Activated naive CD8-positive, alpha-beta T cell treated with anti-CD3 and anti-CD28 coated beads, Interleukin-2, amount 10 ng/mL, durations not matched to agents 7 days and 5 days (primary cell): Measurements from ENCODE around the gene RPS29. TPM values are rescaled to one million over a fixed set of nuclear protein-coding genes. Genes with fewer than 3 reads are reported as not detected.
"Not testable (repeated sequence)": the region's sequence is repeated elsewhere in the genome, so short reads cannot be mapped to it uniquely, and the experiment has no call there.

Source experiments
- ATAC-seq: fragments of 150-1000 bp; cut with Tn5 transposase; one replicate; pipeline ENCODE4 v1.10.0; 2021; ENCODE audit warnings: low read depth, moderate library complexity
- POLR2A ChIA-PET: fragments of 350-600 bp; sonication (Branson Sonifier 250); formaldehyde crosslinking; loops from one replicate; lab custom pipeline; 2021; ENCODE audit warnings: antibody characterized with exemption; lab: Charles Lee
- DNase-seq: peaks from one replicate; pipeline ENCODE4 v3.0.0; 2021
- H3K27ac Mint-ChIP-seq: one replicate; pipeline ENCODE4 v1.8.0; 2022; ENCODE audit warnings: mild to moderate bottlenecking, mixed read lengths
- H3K27me3 Mint-ChIP-seq: one replicate; pipeline ENCODE4 v1.8.0; 2022; ENCODE audit warnings: mild to moderate bottlenecking, moderate library complexity, mixed read lengths
- H3K36me3 Mint-ChIP-seq: one replicate; pipeline ENCODE4 v1.8.0; 2021; ENCODE audit warnings: mild to moderate bottlenecking, mixed read lengths
- H3K4me1 Mint-ChIP-seq: one replicate; pipeline ENCODE4 v1.8.0; 2021; ENCODE audit warnings: mixed read lengths
- H3K4me3 Mint-ChIP-seq: one replicate; pipeline ENCODE4 v1.8.0; 2022; ENCODE audit warnings: mild to moderate bottlenecking, moderate library complexity, mixed read lengths
- H3K9me3 Mint-ChIP-seq: one replicate; pipeline ENCODE4 v1.8.0; 2021; ENCODE audit warnings: mixed read lengths
- total RNA-seq, 2 experiments: library from RNA; stranded (reverse); gene quantifications; one replicate each; pipeline ENCODE4 v1.2.3, GENCODE V29; 2021

The RPS29 gene
- total RNA-seq, 2 experiments from 2014 or later, result 1,762 to 1,786 TPM

GRCh38 chr14:49619273-49619672 lies 33.1 kb upstream of the RPS29 start:
- POLR2A ChIA-PET, result interaction anchor here (1.2 to 3.0 kb wide), 6 partner anchors 10 to 1202 kb away, joined by 4 to 102 read pairs (median 45); partner anchors contain the start of genes DNAAF2, LRR1 and RPS29
- H3K4me3 Mint-ChIP-seq, result peak overlapping the region; percentile 97
- DNase-seq, H3K27me3 Mint-ChIP-seq, H3K9me3 Mint-ChIP-seq, ATAC-seq: not testable (repeated sequence)
- peaks cover 30% of the 10 kb centered on the region for H3K36me3 Mint-ChIP-seq
- H3K27ac Mint-ChIP-seq, result peak overlapping the region; percentile 31
- H3K4me1 Mint-ChIP-seq, result peaks cover 29% of the 10 kb centered on the region

- peaks cover 35% of the 10 kb centered on the region for H3K36me3 Mint-ChIP-seq
These were observed 31.8 kb upstream of the RPS29 start for GRCh38 chr14:49617852-49618519.

GRCh38 chr14:49615776-49616175 lies 29.6 kb upstream of the RPS29 start:
- Mint-ChIP-seq H3K4me3 (no peak overlapping the region), H3K4me1 (peaks cover 19% of the 10 kb centered on the region), H3K27ac (no peak overlapping the region), H3K36me3 (peaks cover 25% of the 10 kb centered on the region), H3K27me3 (no peaks in the 10 kb centered on the region), H3K9me3 (no peaks in the 10 kb centered on the region)
- DNase-seq, result no peak
- ATAC-seq, result no peak
- POLR2A ChIA-PET, result interaction anchor here (1.4 kb wide), 1 partner anchor 17 kb away, joined by 3 read pairs; the partner anchor contains the start of gene LRR1

More at GRCh38 chr14:49617852-49618519, 31.8 kb upstream of the RPS29 start:
- Mint-ChIP-seq H3K9me3 (no peaks in the 10 kb centered on the region), H3K4me1 (peaks cover 23% of the 10 kb centered on the region), H3K4me3 (peak overlapping the region; percentile 2), H3K27me3 (no peaks in the 10 kb centered on the region), H3K27ac (peak overlapping the region; percentile 10)
- POLR2A ChIA-PET, result interaction anchor here (0.5 to 1.7 kb wide), 3 partner anchors 15 to 19 kb away, joined by 3 to 7 read pairs (median 7); partner anchors contain the start of gene LRR1
- DNase-seq (no peak), ATAC-seq (no peak)

GRCh38 chr14:49614196-49614595 lies 28.0 kb upstream of the RPS29 start:
- peaks cover 21% of the 10 kb centered on the region for H3K4me1 Mint-ChIP-seq
- no peaks in the 10 kb centered on the region for H3K27me3 Mint-ChIP-seq
- DNase-seq (no peak), ATAC-seq (no peak)
- no peak overlapping the region for H3K27ac Mint-ChIP-seq
- no peaks in the 10 kb centered on the region for H3K9me3 Mint-ChIP-seq
- POLR2A ChIA-PET, result interaction anchor here (0.8 kb wide), 1 partner anchor 28 kb away, joined by 3 read pairs; the partner anchor contains the start of gene RPS29
- H3K36me3 Mint-ChIP-seq, result peaks cover 29% of the 10 kb centered on the region
- no peak overlapping the region for H3K4me3 Mint-ChIP-seq

- Mint-ChIP-seq H3K27ac (no peak overlapping the region), H3K4me1 (peaks cover 16% of the 10 kb centered on the region), H3K27me3 (no peaks in the 10 kb centered on the region), H3K4me3 (no peak overlapping the region), H3K36me3 (peaks cover 26% of the 10 kb centered on the region), H3K9me3 (no peaks in the 10 kb centered on the region)
- DNase-seq (no peak), ATAC-seq (no peak)
- POLR2A ChIA-PET, result interaction anchor here (6.1 kb wide), 1 partner anchor 8 kb away, joined by 38 read pairs; the partner anchor contains the start of genes MGAT2 and RPL36AL
These were observed 26.5 kb upstream of the RPS29 start for GRCh38 chr14:49612671-49613070.

GRCh38 chr14:49612251-49612650 lies 26.1 kb upstream of the RPS29 start:
- peaks cover 13% of the 10 kb centered on the region for H3K4me1 Mint-ChIP-seq
- H3K9me3 Mint-ChIP-seq, result no peaks in the 10 kb centered on the region
- no peaks in the 10 kb centered on the region for H3K27me3 Mint-ChIP-seq
- POLR2A ChIA-PET, result interaction anchor here (6.1 kb wide), 1 partner anchor 8 kb away, joined by 38 read pairs; the partner anchor contains the start of genes MGAT2 and RPL36AL
- DNase-seq, result no peak
- H3K27ac Mint-ChIP-seq, result no peak overlapping the region
- H3K4me3 Mint-ChIP-seq, result no peak overlapping the region
- H3K36me3 Mint-ChIP-seq, result peaks cover 24% of the 10 kb centered on the region
- no peak for ATAC-seq

GRCh38 chr14:49607583-49607982 lies 21.4 kb upstream of the RPS29 start:
- H3K36me3 Mint-ChIP-seq, result peaks cover 27% of the 10 kb centered on the region
- no peak overlapping the region for H3K27ac Mint-ChIP-seq
- ATAC-seq, result no peak
- POLR2A ChIA-PET, result interaction anchor here (1.2 to 6.1 kb wide), 3 partner anchors 9 to 27 kb away, joined by 4 to 38 read pairs (median 6); partner anchors contain the start of genes LRR1, MGAT2 and RPL36AL
- H3K4me1 Mint-ChIP-seq, result peaks cover 11% of the 10 kb centered on the region
- H3K27me3 Mint-ChIP-seq, result no peaks in the 10 kb centered on the region
- H3K9me3 Mint-ChIP-seq, result no peaks in the 10 kb centered on the region
- no peak overlapping the region for H3K4me3 Mint-ChIP-seq
- no peak for DNase-seq

- peak within 1 kb of the TSS; percentile 95 for H3K4me3 Mint-ChIP-seq
- peak within 1 kb of the TSS; percentile 97 for H3K27ac Mint-ChIP-seq
- ATAC-seq (peak; percentile 83), DNase-seq (peak; percentile 94)
- peaks cover 28% of the 10 kb centered on the region for H3K4me1 Mint-ChIP-seq
- POLR2A ChIA-PET, result interaction anchor here (0.5 to 3.5 kb wide), 16 partner anchors 9 to 483 kb away, joined by 3 to 79 read pairs (median 7); partner anchors contain the start of genes DNAAF2, KLHDC2, MGAT2 and NEMF
- H3K36me3 Mint-ChIP-seq, result peaks cover 10% of the 10 kb centered on the region
- H3K9me3 Mint-ChIP-seq, result no peaks in the 10 kb centered on the region
- peaks cover 2% of the 10 kb centered on the region for H3K27me3 Mint-ChIP-seq
These were observed 12.5 kb upstream of the RPS29 start, which contains the start of gene LRR1 for GRCh38 chr14:49598485-49599300. LRR1 (plus strand) TSS chr14:49598940; CDS start chr14:49599021, 81 bp downstream.

- Mint-ChIP-seq H3K27me3 (peaks cover 2% of the 10 kb centered on the region), H3K4me1 (peaks cover 28% of the 10 kb centered on the region), H3K9me3 (no peaks in the 10 kb centered on the region), H3K27ac (peak overlapping the region; percentile 97), H3K36me3 (peaks cover 10% of the 10 kb centered on the region), H3K4me3 (peak overlapping the region; percentile 95)
- ATAC-seq (no peak), DNase-seq (no peak)
- POLR2A ChIA-PET, result interaction anchor here (0.5 to 3.5 kb wide), 11 partner anchors 9 to 266 kb away, joined by 3 to 79 read pairs (median 8); partner anchors contain the start of genes DNAAF2, KLHDC2, MGAT2 and NEMF
These were observed 12.0 kb upstream of the RPS29 start for GRCh38 chr14:49598189-49598484.

GRCh38 chr14:49594347-49595091 lies 8.3 kb upstream of the RPS29 start:
- DNase-seq (no peak), ATAC-seq (no peak)
- Mint-ChIP-seq H3K27me3 (peaks cover 2% of the 10 kb centered on the region), H3K4me3 (no peak overlapping the region), H3K27ac (no peak overlapping the region), H3K9me3 (no peaks in the 10 kb centered on the region), H3K4me1 (peaks cover 17% of the 10 kb centered on the region), H3K36me3 (peaks cover 5% of the 10 kb centered on the region)
- POLR2A ChIA-PET, result interaction anchor here (0.7 to 1.9 kb wide), 3 partner anchors 8 to 515 kb away, joined by 3 to 10 read pairs (median 4); partner anchors contain the start of genes MGAT2, RPL36AL and RPS29

GRCh38 chr14:49593016-49593415 lies 6.8 kb upstream of the RPS29 start:
- Mint-ChIP-seq H3K4me1 (peaks cover 17% of the 10 kb centered on the region), H3K4me3 (no peak overlapping the region), H3K9me3 (no peaks in the 10 kb centered on the region), H3K27me3 (peaks cover 2% of the 10 kb centered on the region), H3K27ac (no peak overlapping the region), H3K36me3 (peaks cover 2% of the 10 kb centered on the region)
- DNase-seq (no peak), ATAC-seq (no peak)
- POLR2A ChIA-PET, result no interaction called here

GRCh38 chr14:49589387-49589786 lies 3.2 kb upstream of the RPS29 start:
- ATAC-seq (no peak), DNase-seq (no peak)
- H3K27ac Mint-ChIP-seq, result no peak overlapping the region
- no peaks in the 10 kb centered on the region for H3K9me3 Mint-ChIP-seq
- POLR2A ChIA-PET, result no interaction called here
- no peaks in the 10 kb centered on the region for H3K27me3 Mint-ChIP-seq
- peaks cover 13% of the 10 kb centered on the region for H3K36me3 Mint-ChIP-seq
- peaks cover 18% of the 10 kb centered on the region for H3K4me1 Mint-ChIP-seq
- no peak overlapping the region for H3K4me3 Mint-ChIP-seq
